H1 (cell line): ENCODE measurements around the gene CAMKMT. TPM values are rescaled to one million over a fixed set of nuclear protein-coding genes. Genes with fewer than 3 reads are reported as not detected.

Source experiments
- SRF ChIP-seq: IDR thresholded peaks from 2 replicates; pipeline ENCODE4 v1.6.1; 2011; ENCODE audit warnings: mild to moderate bottlenecking, low read depth, low read length, moderate library complexity
- polyA plus RNA-seq, 7 experiments: library from polyadenylated mRNA; depleted of rRNA in 3 of 7; stranded (reverse) in 5 of 7; unstranded in 2 of 7; fragments of >200 nt in 5 of 7; fragments of 200-250 nt in 2 of 7; gene quantifications; 1 replicate in 5 of 7; 2 replicates in 1 of 7; 4 replicates in 1 of 7; pipeline versions ENCODE4 v1.2.1 to v1.2.3, GENCODE V29; 2011 to 2013; ENCODE audit warnings: missing spikeins in 2 of 7, mixed read lengths in 2 of 7
- total RNA-seq: library from RNA; stranded (reverse); fragmentation: NEBNext Ultra II Directional; extraction: Animal tissue kit (Norgen Biotek cat#: 25700); gene quantifications from 2 replicates; pipeline ENCODE4 v1.2.1, GENCODE V29; 2021

Gene CAMKMT
- total and polyA plus RNA-seq, 2 of the 8 experiments (the other 6 are each of a cell fraction or from before 2014, with no cell fraction given) = 14.7 to 22.4 TPM

GRCh38 chr2:44477657-44478414 is 116.1 kb downstream of the CAMKMT start (continued):
- TF ChIP-seq SRF = no peak
